ENCODE measurements around the gene PARP6. TPM values are rescaled to one million over a fixed set of nuclear protein-coding genes. Genes with fewer than 3 reads are reported as not detected.

PARP6 gene, protein sequence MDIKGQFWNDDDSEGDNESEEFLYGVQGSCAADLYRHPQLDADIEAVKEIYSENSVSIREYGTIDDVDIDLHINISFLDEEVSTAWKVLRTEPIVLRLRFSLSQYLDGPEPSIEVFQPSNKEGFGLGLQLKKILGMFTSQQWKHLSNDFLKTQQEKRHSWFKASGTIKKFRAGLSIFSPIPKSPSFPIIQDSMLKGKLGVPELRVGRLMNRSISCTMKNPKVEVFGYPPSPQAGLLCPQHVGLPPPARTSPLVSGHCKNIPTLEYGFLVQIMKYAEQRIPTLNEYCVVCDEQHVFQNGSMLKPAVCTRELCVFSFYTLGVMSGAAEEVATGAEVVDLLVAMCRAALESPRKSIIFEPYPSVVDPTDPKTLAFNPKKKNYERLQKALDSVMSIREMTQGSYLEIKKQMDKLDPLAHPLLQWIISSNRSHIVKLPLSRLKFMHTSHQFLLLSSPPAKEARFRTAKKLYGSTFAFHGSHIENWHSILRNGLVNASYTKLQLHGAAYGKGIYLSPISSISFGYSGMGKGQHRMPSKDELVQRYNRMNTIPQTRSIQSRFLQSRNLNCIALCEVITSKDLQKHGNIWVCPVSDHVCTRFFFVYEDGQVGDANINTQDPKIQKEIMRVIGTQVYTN
- 43.7 TPM for polyA plus RNA-seq (2012; ENCODE audit: missing spikeins)

DNA sequence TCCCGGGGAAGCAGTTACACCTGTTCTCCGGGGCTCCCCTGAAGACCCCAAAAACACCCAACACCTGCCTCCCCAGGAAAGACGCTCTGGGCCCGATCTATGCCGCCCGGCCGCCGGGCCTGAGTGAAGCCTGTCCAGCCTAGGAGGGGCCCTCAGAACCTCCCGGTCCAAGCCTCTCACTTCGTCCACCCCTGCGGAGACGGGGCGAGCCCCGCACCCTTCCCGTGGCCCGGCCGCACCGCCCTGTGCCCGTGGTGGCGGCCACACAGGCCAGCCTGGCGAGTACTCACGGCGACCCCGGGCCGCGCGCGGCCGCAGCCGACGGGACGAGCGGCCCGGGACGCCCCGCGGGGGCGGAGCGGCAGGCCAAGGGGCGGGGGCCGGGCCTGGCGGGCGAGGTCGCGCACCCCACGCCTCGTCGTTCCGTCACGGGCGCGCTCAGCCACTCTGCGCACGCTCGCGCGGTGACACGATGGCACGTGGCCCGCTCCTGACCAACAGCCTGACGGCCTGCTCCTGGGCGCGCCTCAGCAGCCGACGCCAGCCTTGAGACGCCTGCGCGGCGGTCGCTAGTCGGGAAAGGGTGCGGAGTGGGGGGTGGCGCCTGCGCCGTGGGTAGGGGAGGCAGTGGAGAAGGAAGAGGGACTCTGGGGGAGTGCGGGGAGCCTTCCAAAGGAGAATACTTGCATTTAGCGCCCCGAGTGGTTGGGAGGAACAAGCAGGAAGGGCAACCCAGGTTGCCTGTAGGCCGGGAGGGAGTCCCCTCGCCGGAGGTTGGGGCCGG lies at the start of gene PARP6:
Gene PARP6, minus strand, starts transcription at position 342 of the 784 bp plus-strand sequence. CDS start 5,077 bp downstream, outside the sequence.
- peak; percentile 97 for DNase-seq (ENCODE audit: insufficient read length)
- TF ChIP-seq TAF1 (IDR thresholded peaks at IDR 0.05; ENCODE audit: borderline replicate concordance, low read depth, low read length) (0 out of 2 replicates have a peak, but pooled peaks have one; percentile 39), POLR2A (IDR thresholded peaks at IDR 0.05; ENCODE audit: low read depth, low read length) (peak; percentile 64; the same call in 1 of the 2 replicates), POLR2AphosphoS5 (IDR thresholded peaks at IDR 0.05; ENCODE audit: low read depth, low read length) (peak; percentile 64; the same call in 1 of the 2 replicates)
- peak; percentile 99 for FAIRE-seq

DNA sequence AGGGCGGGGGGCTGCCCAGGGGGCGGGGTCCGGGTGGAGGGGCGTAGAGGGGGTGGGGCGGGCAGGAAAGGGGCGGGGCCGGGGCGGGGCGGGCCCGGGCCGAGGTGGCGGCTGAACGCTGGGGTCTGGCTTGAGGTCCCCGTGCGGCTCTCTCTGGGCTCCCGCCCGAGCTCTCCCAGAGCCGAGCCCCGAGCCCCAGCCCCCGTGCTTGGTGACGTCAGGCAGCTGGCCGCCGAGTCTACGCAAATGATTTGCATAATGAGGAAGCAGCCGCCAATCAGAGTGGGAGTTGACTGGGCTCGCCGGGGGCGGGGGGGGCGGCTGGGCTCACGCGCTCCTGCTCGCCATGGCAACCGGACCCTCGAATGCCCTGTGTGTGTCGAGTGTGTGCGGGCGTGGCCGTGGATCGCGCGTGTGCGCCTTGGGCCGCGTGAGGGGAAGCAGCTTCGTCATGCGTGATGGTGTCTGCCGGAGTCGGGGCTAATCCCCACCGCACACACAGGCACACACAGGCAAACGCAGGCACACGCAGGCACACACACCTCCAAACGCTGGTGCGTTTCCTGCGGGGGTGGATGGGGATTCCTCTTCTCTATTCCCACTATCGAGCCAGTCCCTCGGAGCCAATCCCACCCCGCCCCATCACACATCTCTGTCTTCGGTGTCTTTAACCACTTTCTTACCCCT lies 47.8 kb upstream of the PARP6 start, which contains the start of gene CELF6:
Gene CELF6, minus strand, starts transcription at position 173 of the 687 bp plus-strand sequence. CDS start 283 bp downstream, outside the sequence.
- TF ChIP-seq TAF1 (IDR thresholded peaks at IDR 0.05; ENCODE audit: borderline replicate concordance, low read depth, low read length), result no peak
- no peak for TF ChIP-seq POLR2AphosphoS5 (IDR thresholded peaks at IDR 0.05; ENCODE audit: low read depth, low read length)
- no peak for TF ChIP-seq POLR2A (IDR thresholded peaks at IDR 0.05; ENCODE audit: low read depth, low read length)
- DNase-seq (ENCODE audit: insufficient read length) (peak; percentile 85), FAIRE-seq (peak; percentile 89)

DNA sequence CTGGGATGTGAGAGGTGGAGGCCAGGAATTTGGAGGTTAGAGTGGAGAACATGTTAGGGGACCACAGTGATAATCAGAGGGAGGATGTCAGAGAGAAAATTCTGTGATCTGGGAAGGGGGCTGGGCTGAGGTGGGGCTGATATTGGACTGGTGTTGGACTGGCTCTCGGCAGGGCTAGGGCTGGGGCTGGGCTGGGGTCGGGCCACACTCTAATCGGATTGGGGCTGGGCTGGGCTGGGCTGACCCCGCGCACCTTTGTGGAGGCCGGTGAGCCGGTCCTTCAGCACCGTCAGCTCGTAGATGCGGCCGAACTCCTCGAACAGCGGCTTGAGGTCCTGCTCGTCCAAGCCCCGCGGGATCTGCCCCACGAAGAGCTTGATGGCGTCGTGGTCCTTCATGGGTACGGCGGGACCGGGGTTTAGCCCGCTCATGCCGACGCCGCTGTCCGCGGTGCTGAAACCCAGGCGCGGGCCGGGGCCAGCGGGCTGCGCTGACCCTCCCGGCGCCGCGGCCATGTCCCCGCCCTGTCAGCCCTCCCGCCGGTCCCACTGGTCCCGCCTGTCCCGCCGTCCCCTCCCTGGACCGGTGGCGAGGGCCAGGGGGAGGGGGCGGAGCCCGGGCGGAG lies 47.1 kb upstream of the PARP6 start:
- FAIRE-seq (no peak), DNase-seq (ENCODE audit: insufficient read length) (peak; percentile 37)
- TF ChIP-seq POLR2AphosphoS5 (IDR thresholded peaks at IDR 0.05; ENCODE audit: low read depth, low read length), result no peak
- TF ChIP-seq TAF1 (IDR thresholded peaks at IDR 0.05; ENCODE audit: borderline replicate concordance, low read depth, low read length), result no peak
- TF ChIP-seq POLR2A (IDR thresholded peaks at IDR 0.05; ENCODE audit: low read depth, low read length), result no peak

DNA sequence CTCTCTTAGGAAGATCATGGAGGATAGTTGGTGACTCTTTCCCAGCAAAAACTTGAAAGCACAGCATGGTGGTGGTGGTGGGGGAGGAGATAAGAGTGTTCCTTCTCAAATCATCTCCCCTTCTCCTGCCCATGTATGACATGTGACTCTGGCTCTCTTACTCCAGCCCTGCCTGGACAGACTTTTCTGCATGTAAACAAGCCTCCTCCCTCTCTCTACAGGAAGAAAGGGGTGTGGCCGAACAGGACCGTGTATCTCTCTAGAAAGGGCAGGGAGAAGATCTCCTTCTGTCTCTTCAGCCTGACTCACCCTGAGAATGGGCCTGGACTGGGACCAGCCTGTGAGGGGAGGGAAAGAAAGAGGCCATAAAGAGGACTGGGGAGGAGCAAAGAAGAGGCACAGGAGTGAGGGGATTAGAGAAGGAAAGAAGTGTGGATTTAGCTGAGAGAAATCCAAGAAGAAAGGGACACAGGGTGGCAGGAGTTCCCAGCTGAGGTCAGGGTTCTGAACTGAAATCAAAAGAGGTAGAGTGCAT lies 46.1 kb upstream of the PARP6 start:
- TF ChIP-seq POLR2A (IDR thresholded peaks at IDR 0.05; ENCODE audit: low read depth, low read length) (no peak), TAF1 (IDR thresholded peaks at IDR 0.05; ENCODE audit: borderline replicate concordance, low read depth, low read length) (no peak), POLR2AphosphoS5 (IDR thresholded peaks at IDR 0.05; ENCODE audit: low read depth, low read length) (no peak)
- no peak for FAIRE-seq
- DNase-seq (ENCODE audit: insufficient read length), result no peak

DNA sequence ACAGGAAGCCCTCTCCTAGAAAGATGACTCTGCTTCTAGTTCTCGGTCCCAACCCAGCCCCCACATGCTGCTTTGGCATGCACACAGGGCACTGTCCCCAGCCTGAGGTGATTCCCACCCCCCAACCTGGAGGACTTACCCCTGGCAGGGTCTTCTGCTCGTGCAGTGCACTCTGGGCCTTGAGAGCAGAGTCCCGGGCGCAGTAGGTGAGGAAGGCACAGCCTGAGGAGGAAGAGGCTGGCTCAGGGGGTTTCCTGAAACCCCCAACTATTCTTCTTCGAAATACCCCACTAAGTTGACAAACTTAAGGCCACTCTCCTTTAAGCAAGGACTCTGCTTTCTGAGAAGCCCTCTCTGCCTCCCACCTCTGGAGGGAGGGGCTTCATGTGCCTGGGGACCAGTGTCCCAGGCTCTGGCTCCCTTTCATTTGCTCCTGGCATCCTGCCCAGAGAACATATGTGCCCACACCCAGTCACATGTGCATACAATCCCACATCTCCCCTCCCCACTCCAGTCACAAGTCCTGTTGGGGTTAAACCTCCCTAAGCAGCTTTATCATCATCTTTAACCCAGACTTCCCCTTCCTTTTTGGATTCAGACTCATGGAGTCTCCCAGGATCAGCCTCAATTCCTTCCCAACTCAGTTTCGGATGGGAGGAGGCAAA lies 43.5 kb upstream of the PARP6 start:
- FAIRE-seq, result no peak
- no peak for TF ChIP-seq POLR2A (IDR thresholded peaks at IDR 0.05; ENCODE audit: low read depth, low read length)
- TF ChIP-seq TAF1 (IDR thresholded peaks at IDR 0.05; ENCODE audit: borderline replicate concordance, low read depth, low read length), result no peak
- no peak for TF ChIP-seq POLR2AphosphoS5 (IDR thresholded peaks at IDR 0.05; ENCODE audit: low read depth, low read length)
- no peak for DNase-seq (ENCODE audit: insufficient read length)

DNA sequence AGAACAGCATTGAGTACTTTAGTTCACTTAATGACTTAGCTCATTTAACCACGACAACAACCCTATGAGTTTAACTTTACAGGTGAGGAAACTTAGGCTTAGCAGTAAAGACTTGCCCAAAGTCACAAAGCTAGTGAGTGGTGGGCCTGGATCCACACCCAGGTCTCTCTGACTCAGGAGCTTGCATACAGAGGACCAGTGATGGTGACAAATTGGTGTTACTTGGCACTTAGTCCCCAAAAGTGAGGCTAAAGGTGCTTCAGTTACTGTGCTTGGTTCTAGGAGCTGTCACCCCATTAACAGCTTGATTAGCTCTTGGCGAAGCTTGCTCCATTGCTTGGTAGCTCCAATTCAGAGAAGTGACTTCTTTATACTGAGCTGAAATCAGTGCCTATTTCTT lies 41.5 kb upstream of the PARP6 start:
- FAIRE-seq (no peak), DNase-seq (ENCODE audit: insufficient read length) (no peak)
- TF ChIP-seq POLR2AphosphoS5 (IDR thresholded peaks at IDR 0.05; ENCODE audit: low read depth, low read length), result no peak
- no peak for TF ChIP-seq POLR2A (IDR thresholded peaks at IDR 0.05; ENCODE audit: low read depth, low read length)
- TF ChIP-seq TAF1 (IDR thresholded peaks at IDR 0.05; ENCODE audit: borderline replicate concordance, low read depth, low read length), result no peak

DNA sequence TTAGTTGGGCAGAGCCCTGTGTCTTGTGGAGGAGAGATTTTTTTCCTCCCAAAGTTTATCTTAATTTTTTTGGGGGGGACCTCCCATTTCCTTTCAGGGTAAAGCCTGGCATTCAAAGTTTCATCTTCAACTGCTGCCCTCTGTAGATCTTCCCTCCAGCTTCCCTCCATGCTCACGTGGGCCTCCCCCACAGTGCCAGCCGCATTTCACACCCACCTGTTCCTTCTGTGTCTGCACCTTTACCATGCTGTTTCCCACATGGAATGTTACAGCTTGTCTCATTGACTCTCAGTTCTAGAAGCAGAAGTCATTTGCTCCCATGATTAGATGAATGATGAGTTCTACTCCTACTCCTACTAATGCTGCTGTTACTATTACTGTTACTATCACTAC lies 41.1 kb upstream of the PARP6 start:
- DNase-seq (ENCODE audit: insufficient read length) (no peak), FAIRE-seq (no peak)
- TF ChIP-seq TAF1 (IDR thresholded peaks at IDR 0.05; ENCODE audit: borderline replicate concordance, low read depth, low read length), result no peak
- no peak for TF ChIP-seq POLR2A (IDR thresholded peaks at IDR 0.05; ENCODE audit: low read depth, low read length)
- no peak for TF ChIP-seq POLR2AphosphoS5 (IDR thresholded peaks at IDR 0.05; ENCODE audit: low read depth, low read length)

DNA sequence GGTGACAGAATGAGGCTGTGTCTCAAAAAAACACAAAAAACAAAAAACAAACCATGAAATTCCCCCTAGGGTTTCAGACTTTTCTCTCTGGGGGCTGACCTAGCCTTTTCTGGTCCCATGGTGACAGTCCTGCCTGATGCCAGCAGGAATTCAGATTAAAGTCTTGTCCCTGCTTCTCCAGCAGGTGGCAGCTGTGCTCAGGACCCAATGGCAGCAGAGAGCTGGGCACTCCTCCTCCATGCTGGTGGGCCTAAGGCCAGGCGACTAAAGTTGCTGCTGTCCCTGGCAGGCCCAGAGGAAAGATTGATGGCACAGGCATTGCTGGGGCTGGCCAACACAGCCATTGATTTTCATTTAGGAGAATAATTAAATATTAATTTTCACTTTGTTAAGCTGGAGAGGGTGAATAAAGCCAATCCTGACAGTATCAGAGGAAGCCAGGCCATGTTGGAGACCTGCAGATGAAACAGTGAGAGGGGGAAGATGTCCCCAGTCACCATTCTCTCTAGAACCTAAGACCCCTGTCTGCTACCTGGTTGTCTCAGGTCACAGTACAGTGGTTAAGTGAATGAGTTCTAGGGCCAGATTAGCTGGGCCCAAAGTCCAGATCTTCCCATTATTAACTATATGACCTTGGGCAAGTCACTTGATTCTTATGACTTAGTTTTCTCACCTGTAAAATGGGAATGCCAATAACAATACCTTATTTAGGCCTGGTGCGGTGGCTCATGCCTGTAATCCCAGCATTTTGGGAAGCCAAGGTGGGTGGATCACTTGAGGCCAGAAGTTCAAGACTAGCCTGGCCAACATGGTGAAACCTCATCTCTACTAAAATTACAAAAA lies 40.5 kb upstream of the PARP6 start:
- TF ChIP-seq POLR2AphosphoS5 (IDR thresholded peaks at IDR 0.05; ENCODE audit: low read depth, low read length), result no peak
- no peak for TF ChIP-seq TAF1 (IDR thresholded peaks at IDR 0.05; ENCODE audit: borderline replicate concordance, low read depth, low read length)
- no peak for TF ChIP-seq POLR2A (IDR thresholded peaks at IDR 0.05; ENCODE audit: low read depth, low read length)
- FAIRE-seq, result peak; percentile 84
- peak; percentile 68 for DNase-seq (ENCODE audit: insufficient read length)

DNA sequence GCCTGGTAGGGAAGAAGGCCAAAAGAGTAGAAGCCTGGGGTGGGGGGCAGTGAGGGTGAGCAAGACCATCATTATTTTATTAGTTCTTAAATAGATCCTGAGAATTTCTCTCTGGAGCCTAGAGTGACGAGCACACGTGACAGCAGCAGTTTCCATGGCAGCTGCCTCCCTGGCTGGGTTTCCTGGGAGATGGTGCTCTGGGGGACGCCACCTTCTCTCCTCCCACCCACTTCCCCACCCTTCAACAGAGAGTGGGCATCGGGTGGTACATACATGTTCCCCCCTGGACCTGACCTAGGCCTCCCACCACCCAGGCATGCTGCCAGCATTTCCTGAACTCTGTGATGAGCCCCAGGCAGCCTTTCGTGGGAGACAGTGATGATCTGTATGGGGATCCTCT lies 34.7 kb upstream of the PARP6 start:
- FAIRE-seq (no peak), DNase-seq (ENCODE audit: insufficient read length) (no peak)
- TF ChIP-seq POLR2A (IDR thresholded peaks at IDR 0.05; ENCODE audit: low read depth, low read length) (no peak), TAF1 (IDR thresholded peaks at IDR 0.05; ENCODE audit: borderline replicate concordance, low read depth, low read length) (no peak), POLR2AphosphoS5 (IDR thresholded peaks at IDR 0.05; ENCODE audit: low read depth, low read length) (no peak)

Data from GM12892 (cell line).